ENCODE measurements around the gene TRNP1.

DNA sequence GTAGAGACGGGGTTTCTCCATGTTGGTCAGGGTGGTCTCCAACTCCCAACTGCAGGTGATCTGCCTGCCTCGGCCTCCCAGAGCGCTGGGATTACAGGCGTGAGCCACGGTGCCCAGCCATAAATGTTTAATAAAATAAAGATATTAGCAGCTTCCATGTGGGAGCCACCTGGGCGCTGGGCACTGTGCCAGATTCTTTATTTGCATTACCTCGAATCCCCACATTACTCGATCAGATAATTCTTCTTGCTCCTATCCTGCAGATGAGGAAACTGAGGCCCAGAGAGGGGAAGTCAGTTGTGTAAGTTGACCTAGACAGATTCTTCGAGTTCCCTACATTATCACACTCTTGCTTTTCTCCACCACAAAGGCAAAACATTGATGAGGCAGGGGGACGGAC, 44.0 kb downstream of the TRNP1 start:
- TF ChIP-seq POLR2A (IDR thresholded peaks at IDR 0.05) (no peak), CTCF (IDR thresholded peaks at IDR 0.05) (no peak), POLR2AphosphoS5 (IDR thresholded peaks at IDR 0.05; ENCODE audit: insufficient read depth in 1 of 2, low read depth in 1 of 2) (no peak)
